Skeletal muscle cell (primary cell): Measurements from ENCODE around the gene BRD7.

ENCODE experiments used
- DNase-seq: peaks from one replicate; pipeline ENCODE4 v3.0.0-alpha.2; 2010; ENCODE audit warnings: low read depth
- H3K4me3 ChIP-seq: 2 replicates; pipeline ENCODE4 v1.5.1; 2011; ENCODE audit warnings: low read depth, mild to moderate bottlenecking, control low read depth, low read length, moderate library complexity

BRD7 gene

DNA sequence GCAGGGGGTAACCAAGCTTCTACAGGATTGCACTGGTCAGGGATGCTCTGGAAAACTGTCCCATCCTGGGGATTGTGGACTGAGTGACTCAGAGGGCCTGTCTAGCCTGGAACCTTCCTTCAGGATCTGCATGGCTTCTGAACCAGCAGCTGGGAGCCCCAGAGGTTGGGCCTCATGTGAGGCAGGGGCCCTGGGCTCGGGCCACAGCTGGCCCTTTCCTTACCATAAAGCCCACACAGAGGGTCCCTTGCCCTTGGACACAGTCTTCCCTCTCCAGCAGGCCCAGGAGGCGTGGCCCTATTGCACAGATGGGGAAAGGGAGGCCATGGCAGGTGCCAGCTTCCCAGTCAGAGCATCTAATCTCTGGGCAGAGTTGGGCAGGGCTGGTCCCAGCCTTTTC lies 72.0 kb downstream of the BRD7 start:
- no peak for DNase-seq
- H3K4me3 ChIP-seq, result no peak overlapping the region

DNA sequence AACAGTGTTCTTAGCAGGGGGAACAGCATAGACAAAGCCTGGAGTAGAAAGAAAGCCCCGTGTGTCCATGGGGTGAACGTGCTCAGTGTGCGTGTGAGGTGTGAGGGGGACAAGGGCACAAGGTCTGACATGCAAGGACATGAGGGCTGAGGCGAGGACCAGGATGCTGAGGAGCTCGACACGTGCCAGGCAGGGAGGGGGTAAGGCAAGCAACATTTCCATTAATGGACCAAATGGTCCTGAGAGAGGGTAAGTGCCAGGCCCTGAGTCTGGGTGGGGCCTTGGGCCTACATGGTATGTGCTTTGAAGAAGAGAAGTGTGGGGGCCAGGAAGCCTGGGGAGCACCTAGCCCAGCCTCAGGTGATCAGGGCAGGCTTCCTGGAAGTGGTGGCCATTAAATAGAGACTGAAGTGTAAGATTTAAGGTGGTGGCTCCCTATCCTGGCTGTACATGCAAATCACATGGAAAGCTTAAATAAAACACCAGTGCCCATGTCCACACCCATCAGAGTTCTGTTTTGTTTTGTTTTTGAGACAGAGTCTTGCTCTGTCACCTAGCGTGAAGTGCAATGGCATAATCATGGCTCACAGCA lies 73.2 kb downstream of the BRD7 start:
- DNase-seq, result no peak
- no peak overlapping the region for H3K4me3 ChIP-seq

DNA sequence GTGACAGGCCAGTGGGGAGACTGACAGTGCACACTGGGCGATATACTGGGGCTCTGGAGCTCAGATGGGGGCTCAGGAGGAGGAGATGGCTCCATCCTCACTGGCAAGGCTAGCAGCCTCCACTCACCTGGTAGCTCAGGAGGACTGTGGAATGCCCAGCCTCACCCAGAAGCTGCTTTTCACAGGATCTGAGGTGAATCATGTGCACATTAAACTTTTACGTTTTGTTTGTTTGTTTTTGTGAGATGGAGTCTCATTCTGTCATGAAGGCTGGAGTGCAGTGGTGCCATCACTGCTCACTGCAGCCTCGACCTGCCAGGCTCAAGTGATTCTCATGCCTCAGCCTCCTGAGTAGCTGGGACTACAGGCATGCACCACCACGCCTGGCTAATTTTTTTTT lies 73.8 kb downstream of the BRD7 start:
- no peak for DNase-seq
- no peak overlapping the region for H3K4me3 ChIP-seq

DNA sequence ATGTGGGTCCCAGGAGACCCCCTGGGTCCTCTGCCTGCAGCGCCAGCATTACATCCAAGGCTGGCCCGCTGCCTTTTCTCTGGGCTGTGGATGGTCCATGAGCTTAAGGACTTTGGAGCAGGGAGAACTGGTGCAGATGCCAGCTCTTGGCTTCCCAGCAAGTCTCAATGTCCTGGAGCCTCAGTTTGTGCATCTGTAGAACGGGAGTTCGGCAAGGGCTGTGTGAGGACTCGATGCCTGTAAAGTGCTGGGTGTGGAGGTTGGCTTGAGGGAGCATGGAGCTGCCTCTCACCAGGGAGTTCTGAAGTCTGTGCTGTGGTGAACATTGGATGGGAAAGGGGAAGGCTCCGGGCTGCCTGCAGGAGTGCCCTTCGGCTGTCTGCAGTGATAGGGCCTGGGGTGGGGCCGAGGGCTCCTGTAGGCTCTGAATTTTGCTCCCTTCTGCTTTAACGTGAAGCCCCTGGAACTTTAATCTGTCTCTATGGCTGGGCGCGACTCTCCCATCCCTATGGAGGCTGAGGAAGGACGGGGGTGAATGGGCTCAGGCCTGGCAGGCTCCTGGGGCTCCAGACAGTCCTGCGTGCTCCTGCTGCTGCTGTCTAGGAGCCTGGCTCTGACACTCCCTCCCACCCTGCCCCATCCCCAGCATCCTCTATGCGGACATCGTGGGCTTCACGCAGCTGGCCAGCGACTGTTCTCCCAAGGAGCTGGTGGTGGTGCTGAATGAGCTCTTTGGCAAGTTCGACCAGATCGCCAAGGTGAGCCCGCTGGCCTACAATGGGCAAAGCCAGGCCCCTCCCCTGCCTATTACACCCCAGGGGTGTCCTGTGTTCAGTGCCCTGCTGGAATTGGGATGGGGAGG lies 74.6 kb downstream of the BRD7 start:
- H3K4me3 ChIP-seq, result no peak overlapping the region
- DNase-seq, result no peak

DNA sequence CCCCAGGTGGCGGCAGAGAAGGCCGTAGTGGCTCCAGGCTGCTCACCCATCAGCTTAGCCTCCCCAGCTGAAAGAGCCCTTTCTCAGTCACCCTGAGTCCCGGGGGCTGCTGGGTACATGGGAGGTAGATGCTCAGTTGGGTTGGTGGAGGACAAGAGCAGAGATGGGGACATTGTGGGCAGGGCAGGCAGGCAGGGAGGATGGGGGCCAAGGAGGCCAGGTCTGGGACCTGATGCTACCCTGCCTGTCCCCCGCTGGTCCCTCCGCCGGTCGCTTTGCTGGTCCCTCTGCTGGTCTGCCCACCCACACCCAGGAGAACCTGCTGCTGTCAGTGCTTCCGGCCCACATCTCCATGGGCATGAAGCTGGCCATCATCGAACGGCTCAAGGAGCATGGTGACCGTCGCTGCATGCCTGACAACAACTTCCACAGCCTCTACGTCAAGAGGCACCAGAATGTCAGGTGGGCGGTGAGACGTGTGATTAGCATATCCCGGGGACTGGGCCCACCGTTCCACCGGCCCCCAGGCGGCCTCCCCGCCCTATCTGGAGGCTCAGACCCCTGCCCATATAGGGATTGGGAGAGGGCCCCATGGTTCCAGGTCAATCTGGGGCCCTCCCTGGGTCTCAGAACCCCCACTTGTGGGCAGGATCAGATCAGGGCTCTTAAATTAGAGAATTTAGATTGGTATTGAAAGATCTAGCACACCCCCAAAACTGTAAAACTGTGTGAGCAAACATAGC lies 75.6 kb downstream of the BRD7 start:
- H3K4me3 ChIP-seq, result no peak overlapping the region
- no peak for DNase-seq

DNA sequence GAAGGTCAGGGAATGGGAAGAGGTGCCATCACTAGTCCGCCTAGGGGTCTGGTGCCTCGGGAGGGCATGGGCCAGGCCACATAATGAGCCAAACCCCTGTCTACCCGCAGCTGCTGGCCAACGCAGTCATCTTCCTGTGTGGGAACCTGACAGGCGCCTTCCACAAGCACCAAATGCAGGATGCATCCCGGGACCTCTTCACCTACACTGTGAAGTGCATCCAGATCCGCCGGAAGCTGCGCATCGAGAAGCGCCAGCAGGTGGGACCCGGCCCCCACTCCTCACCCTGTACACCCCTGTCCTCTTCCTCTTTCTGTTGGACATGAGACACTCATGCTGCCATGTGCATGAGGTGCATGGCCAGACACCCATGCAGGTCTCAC lies 76.2 kb downstream of the BRD7 start:
- H3K4me3 ChIP-seq, result no peak overlapping the region
- no peak for DNase-seq

DNA sequence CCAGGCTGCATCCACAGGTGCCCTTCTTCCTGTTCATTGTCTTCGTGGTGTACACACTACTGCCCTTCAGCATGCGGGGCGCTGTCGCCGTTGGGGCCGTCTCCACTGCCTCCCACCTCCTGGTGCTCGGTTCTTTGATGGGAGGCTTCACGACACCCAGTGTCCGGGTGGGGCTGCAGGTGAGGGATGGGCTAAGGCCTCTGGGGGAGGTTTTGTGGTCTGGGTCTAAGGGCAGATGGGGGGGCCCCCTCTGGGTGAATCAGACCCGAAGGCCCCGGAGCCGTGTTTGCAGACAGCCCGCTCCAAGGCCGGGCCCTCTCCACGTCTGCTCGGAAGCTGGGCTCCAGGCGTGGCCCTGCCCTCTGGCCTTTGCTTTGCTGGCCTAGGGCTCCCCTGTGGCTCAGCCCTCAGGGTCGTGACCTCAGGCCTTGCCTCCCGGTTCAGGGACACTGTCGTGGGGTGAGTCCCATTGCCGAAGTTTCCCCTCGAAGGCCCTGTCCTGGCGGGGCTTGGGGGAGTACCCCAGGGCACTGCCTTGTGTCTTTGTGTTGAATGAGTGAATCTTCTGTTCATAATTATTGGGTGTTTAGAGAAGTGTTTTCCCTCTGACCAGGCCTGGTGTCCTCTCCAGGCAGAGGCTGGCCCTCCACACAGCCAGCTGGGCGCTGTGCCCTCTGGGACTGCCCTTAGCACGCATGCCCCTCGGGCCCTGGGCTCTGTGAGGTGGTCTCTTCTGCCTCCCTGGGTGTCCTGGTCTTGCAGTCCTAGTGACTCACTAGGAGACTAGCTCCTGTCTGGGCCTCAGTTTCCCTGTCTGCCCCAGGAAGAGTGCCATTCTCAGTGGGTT lies 76.8 kb downstream of the BRD7 start:
- H3K4me3 ChIP-seq, result no peak overlapping the region
- DNase-seq, result no peak

DNA sequence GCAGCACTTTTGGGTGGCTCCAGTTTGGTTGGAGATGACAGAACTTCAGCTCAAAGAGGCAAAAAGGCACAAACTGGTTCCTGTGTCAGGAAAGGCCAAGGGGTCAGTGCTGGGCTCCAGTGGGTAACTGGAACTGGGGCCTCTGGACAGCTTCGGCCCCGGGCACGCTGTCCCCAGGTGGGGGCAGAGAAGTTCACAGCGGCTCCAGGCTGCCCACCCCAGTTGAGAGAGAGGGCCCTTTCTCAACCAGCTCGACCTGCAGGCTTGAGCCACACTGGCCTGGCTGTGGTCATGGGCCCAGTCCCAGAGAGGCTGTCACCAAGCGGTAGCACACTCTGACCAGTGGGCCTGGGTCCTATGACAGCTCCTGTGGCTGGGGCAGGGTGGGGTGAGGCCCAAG lies 77.9 kb downstream of the BRD7 start:
- H3K4me3 ChIP-seq, result no peak overlapping the region
- no peak for DNase-seq

DNA sequence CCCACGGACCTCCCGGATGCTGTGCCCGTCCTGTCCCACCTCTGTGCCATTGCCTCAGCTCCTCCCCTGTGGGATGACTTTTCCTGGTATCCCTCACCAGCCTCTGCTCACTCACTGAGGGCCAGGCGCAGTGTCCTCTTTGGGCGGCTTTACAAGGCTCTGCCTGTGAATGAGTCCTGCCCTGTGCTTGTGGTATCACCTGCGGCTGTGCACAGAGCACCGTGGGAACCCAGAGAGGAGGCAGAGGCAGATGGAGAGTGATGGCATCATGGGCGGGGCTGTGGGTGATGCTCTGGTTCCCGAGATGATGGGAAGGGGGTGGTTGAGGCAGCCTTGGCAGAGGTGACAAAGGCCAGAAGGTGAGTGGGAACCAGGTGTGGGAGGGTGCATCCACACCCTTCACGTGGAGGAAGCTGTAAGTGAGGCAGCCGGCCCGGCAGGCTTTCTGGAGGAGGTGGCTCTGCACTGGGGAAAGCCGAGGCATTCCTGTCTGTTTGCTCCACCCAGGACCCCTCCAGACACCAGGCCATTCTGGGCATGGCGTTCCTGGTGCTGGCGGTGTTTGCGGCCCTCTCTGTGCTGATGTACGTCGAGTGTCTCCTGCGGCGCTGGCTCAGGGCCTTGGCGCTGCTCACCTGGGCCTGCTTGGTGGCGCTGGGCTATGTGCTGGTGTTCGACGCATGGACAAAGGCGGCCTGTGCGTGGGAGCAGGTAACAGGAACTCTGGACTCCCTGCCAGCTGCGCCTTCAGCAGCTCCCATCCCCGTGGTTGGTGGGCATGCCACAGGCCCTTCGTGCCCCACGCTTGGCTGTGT lies 78.6 kb downstream of the BRD7 start:
- no peak overlapping the region for H3K4me3 ChIP-seq
- DNase-seq, result no peak

DNA sequence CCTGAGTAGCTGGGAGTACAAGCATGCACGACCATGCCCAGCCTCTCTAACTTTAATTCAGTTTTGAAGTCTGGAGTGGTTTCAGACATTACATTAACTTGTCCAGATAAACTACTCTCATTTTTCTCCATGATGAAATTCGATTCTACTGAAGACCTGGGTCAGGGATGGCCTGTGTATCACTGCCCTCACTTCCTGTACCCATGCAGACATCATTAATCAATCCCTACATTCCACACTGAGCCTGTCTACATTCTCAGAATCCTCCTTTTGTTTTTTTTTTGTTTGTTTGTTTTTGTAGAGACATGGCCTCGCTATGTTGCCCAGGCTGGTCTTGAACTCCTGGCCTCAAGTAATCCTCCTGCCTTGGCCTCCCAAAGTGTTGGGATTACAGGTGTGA lies 79.9 kb downstream of the BRD7 start:
- no peak overlapping the region for H3K4me3 ChIP-seq
- no peak for DNase-seq

DNA sequence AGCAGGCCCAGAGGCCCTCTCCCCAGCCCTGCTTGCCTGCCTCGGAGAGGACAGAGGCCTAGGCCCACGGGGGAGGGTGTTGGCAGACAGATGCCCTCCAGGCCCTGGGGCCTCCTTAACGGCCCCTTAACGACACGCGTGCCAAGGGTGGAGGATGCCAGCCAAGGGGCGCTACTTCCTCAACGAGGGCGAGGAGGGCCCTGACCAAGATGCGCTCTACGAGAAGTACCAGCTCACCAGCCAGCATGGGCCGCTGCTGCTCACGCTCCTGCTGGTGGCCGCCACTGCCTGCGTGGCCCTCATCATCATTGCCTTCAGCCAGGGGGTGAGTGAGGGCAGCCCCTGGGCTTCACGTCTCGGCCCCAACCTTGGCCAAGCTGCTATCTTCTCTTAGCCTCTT lies 80.8 kb downstream of the BRD7 start:
- H3K4me3 ChIP-seq, result no peak overlapping the region
- no peak for DNase-seq

DNA sequence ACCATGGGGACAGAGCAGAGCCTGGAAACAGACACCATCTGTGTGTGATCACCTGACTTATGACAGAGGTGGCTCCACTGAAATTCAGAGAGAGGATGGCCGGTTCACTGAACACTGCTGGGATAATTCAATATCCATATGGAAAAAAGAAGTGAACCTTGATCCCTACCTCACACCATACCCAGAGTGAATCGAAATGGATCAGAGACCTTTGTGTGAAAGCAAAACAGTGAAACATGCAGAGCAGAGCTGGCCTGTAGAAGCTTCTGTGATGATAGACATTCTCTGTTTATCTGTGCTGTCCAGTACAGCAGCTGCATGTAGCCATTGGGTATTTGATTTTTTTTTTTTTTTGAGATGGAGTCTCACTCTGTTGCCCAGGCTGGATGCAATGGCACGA lies 82.1 kb downstream of the BRD7 start:
- no peak for DNase-seq

DNA sequence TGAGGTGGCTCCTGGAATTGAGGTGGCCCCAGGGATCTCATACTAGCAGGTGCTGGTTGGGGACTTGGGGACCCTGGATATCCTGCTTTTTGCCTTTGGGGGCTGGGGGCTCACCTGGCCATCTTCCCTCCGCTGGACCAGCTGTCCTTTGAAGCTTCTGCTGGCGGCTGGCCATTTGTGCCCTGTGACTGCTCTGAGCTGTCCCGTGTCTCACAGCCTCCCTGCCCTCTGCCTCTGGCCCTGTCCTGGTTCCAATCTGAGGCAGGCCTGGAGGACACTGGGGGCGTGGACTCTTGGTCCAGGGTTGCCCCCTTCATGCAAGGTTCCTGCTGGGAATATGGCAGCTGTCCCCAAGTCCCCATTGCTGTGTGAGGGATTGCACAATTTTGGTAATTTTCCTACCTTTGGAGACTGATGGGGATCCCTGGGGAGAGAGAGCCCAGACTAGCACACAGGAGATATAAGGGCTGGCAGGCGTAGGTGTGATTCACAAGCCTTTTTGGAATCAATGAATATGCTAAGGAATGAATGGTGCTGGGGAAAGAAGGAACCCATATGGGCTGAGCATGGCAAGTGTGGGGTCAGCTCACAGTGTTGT lies 83.3 kb downstream of the BRD7 start:
- no peak for DNase-seq
- no peak overlapping the region for H3K4me3 ChIP-seq

More for the DNA sequence above, 82.1 kb downstream of the BRD7 start:
- no peak overlapping the region for H3K4me3 ChIP-seq

DNA sequence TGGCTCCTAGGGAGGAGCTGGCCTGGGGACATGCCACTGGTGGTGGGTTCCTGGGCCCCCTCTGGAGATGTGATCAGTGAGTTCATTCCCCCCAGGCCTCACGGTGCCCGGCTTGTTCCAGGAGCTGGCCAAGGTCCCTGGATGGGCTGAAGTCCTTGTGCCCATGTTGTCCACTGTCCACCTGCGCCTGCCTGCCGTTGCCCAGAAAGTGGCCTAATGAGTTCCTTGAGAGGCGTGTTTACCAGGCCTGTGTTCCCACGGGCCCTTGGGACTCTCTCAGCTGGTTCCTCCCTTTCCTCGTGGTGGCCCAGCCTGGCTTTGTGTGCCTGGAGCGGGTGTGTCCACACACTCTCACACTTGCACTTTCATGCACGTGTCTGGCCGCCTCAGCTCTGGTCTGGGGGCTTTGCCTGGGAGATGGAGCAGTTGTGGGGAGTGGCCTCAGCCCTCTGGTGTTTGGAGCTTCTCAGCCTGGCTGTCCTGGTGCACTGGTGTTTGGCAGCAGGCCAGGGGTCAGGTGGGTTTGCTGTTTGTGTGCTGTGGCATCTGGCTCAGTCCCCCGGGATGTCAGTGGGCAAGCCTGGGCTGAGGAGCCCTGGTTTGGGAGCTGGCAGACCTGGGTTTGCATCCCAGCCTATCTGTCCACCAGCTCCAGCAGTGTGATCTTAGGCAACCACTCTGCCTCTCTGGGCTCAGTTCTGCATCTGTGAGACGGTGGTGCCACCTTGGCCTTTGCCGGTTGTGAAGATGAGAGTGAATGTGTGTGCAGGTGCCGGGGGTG lies 84.5 kb downstream of the BRD7 start:
- no peak overlapping the region for H3K4me3 ChIP-seq
- DNase-seq, result no peak

DNA sequence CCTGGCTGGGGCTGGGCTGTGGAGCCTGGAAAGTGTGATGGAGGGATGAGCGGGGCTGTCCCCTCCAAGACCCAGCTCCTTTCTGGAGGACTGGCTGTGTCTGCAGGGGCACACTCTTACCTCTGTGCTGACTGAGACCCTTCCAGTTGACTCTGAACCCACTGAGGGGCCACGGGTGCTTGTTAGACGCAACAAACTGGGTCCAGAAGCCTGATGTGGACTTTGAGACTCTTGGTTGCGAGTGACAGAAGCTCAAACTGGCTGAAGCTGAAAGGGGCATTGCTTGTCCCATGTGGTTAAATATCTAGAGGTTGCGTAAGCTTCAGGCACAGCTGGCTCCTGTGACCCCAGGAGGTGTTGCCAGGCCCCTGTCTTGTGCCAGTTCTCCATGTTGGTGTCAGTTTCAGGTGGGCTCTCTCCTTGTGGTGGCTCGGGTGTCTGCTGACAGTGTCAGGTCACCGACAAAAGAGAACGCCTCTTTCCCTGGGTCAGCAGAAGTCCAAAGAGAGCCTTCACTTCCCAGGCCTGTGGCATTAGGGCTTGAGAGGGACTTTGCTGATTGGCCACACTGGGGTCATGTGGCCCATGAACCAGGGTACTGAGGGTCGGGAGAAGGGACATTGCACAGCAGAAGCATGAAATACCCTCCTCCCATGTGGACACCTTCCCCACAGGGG lies 85.7 kb downstream of the BRD7 start:
- H3K4me3 ChIP-seq, result no peak overlapping the region
- DNase-seq, result no peak

DNA sequence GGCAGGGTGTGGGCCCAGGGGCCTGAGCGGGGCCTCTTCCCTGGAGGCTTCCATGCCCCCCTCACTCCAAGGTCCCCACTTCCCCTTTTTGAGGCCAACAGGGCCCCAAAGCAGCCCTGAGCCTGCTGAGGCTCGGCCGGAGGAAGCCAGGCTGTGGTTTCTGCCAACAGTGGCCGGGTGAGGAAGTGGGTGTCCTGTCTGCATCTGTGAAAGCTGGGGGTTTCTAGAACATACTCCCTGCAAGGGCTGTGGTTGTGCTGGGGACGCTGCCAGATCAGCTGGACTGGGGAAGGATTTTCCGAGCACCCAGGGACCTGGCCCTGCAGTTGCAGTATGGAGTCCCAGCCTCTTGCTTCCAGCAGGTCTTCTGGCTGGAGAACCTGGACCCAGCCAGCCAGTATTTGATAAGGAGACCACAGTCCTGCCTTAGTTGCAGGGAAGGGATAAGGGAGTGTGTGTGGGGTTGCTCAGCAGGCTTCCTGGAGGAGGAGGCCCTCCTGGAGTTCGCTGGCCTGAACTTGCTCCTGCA lies 86.7 kb downstream of the BRD7 start:
- DNase-seq, result no peak
- no peak overlapping the region for H3K4me3 ChIP-seq

DNA sequence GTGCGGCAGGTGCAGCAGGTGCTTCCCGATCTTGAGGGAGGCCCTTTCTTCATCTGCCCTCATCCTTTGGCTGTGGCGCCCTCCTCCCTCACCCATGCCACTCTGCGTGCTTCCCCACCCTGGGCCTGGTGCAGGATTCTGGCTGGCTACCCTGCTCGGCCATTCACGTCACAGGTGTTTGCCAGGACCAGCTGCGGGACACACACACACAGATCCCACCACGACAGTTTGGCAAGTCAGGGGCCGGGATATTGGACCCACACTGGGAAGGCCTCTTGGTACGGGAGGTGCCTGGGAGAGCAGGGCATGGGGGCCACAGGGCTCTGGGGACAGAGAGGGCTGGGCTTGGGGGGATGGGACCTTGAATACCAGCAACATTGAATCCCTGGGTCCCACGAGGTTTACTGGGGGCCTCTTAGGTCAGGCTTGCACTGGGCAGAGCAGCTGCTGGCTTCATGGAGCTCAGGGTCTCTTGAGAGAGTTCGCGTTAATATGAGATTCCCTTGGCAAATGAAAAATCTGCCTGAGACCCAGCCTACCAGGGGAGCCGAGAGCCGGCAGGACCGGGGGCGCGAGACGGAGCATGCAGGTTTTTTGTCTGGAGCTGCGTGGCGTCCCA lies 87.3 kb downstream of the BRD7 start:
- H3K4me3 ChIP-seq, result no peak overlapping the region
- DNase-seq, result no peak
